ENCODE data around the gene SLC17A8.
"Not testable (repeated sequence)": the region's sequence is repeated elsewhere in the genome, so short reads cannot be mapped to it uniquely, and the experiment has no call there.

Gene SLC17A8

DNA sequence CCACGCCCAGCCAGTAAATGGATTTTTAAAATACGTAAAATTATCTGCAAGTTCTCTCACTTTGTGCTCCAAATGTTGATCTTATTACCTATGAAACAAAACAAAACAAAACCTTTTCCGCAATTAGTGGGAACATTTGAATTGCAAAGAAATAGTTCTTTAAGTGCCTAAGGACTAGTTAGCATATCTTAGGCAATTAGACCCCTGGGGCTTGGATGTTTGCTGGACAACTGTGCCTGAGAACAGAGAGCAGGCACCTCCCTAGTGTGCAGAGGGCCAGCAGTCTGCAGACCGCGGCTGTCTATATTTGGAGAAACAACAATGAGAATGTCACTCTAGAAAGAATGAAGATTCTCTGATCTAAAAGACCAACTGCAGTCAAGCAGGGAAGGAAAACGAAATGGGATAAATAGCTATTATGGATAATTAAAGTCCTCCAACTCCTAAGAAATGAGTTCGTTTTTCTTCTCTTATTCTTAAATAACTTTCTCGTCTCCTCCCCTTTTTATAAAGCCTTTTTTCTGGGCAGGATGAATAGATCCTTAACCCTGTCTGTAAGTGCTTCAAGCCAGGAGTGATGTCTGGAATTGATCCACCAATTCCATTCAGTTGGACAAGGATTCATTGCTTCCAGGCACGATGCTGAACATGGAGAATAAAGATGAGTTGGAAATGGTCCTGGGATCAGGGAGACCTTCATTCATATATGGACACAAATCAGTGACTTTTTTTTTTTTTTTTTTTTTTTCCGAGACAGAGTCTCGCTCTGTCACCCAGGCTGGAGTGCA is 16.2 kb downstream of the SLC17A8 start:
- no peak for DNase-seq

DNA sequence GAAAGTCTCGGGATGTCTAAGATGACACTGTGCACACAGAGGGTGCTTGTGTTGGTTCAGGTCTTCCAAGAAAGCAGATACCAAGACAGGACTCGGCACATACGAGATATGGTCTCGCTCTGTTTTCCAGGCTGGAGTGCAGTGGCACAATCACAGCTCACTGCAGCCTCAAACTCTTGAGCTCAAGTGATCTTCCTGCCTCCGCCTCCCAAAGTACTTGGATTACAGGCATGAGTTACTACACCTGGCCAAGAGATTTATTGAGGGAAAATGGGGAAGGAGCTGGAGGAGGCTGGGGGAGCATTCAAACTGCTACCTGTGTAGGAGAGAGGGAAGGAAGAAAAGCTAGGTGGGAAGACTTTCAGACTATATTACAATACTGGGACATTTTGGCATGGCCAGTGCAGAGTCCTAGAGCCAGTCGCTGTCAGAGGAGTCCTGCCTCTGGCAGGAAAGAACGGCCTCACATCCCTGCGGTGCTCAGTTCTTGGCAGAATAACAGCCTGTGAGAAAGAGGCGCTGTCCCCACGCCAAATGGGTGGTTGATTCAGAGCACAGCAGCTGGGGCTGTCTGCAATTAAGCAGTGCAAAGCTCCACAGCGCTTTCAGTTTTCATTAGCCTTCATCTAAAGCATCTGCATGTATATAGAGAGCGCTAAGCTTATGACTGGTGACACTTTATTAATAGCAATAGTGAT is 18.3 kb downstream of the SLC17A8 start:
- no peak for DNase-seq

DNA sequence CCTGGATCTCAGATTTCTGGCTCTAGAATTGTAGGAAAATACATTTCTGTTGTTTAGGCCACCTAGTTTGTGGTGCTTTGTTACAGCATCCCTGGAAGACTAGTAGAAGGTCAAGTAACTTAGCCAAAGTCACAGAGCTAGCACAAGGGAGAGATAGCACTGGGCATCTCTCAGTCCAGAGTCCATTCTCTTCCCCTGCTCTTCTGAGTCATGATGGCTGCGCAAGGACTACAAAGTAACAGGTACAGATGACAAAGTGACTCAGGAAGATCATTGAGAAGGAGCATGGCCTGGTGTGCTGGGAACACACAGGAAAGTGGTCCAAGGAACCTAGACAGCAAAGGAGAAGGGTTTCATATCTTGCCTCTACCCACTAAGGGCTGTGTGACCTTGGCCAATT is 19.3 kb downstream of the SLC17A8 start:
- no peak for DNase-seq

DNA sequence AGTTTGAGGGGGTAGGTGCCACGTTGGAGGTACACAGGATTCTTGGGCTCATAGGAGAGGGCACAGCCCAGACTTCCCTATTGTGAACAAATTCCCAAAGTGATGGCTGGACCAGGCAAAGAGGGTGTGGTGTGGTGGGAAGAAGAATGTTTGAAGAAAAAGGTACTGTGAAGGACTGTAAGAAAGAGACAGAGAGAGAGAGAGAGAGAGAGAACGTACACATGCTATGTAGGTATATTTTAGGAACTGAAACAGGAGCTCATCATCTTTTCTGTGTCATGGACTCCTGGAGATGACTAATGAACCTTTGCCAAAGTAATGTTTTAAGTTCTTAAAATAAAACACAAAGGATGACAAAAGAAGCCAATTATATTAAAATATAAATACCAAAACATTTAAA is 24.5 kb downstream of the SLC17A8 start:
- no peak for DNase-seq

DNA sequence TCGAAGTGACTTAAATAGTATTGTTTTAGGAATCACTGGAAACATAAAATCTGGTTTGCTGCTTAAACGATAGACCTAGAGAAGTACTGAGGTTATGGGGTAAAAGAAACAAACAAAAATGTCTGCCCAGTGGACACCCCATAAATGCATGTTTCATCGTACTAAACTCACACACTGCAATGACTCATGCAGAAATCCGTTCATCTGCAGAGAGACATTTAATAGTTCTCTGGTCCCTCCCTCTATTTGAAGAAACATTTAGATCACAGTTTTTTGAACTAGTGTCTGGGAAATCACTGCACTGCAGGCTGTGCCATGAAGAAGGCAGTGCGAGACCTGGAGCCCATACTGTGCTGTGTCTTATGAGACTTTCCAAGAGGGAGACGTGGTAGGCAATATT is 25.5 kb downstream of the SLC17A8 start:
- DNase-seq, result no peak

DNA sequence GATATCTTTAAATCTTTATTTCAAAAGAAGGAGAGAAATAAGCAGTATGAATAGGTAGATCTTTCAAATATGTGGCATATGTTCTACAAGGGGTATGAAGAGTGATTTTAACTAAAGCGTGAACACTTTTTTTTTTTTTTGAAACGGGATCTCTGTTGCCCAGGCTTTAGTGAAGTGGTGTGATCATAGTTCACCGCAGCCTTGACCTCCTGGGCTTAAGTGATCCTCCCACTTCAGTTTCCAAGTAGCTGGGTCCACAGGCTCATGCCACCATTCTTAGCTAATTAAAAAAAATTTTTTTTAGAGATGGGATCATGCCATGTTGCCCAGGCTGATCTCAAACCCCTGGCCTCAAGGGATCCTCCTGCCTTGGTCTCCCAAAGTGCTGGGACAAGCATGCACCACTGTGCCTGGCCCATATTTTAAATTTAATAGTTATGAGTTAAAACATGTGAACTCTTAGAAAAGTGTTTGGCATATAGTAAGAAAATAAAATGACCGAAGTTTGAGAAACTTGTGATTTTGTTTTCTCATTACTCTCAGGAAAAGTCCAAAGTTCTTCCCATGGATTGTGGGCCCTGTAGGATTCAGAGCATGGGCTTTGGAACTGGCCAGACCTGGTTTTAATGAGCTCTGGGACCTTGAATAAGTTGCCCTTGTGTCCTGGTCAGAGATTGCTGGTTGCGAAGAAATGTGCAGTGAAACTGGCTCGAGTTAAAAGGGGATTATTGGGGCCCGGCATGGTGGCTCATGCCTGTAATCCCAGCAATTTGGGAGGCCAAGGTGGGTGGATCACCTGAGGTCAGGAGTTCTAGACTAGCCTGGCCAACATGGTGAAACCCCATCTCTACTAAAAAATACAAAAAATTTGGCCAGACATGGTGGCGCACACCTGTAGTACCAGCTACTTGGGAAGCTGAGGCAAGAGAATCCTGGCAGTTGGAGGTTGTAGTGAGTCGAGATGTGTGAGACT is 27.0 kb downstream of the SLC17A8 start:
- DNase-seq, result no peak

DNA sequence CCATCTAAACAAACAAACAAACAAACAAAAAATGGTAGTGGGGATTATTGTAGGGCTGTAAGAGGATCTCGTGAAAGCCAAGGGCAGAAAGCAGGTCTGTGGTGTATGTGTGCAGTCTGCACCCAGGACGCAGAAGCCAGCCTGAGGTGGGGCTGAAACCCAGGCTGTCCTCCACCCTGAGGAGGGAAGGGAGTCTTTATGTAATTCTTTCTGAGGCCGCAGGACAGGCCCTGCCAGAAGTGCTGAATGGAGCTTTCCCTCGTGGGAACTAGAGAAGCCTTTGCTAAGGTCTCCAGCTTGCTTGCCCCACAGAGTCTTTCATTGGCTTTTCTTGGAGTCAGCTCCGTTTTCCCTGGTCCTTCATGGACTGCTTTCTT is 27.7 kb downstream of the SLC17A8 start:
- no peak for DNase-seq

DNA sequence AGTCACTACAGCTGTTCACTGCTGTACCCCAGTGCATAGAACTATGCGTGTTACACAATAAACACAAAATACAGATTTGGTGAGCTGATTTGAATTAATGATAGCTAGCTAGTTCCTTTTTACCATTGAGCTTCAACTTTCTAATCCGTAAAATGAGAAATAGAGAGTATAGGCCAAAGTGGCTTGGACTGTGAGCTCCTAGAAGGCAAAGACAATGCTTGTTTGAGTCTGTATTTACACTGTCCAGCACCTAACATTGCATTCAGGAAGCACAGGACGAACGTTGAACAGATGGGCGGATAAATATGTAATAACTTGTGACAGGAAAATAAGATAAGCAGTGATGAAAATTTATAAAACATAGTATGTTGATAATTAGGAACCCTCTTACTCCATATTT is 31.5 kb downstream of the SLC17A8 start:
- no peak for DNase-seq

DNA sequence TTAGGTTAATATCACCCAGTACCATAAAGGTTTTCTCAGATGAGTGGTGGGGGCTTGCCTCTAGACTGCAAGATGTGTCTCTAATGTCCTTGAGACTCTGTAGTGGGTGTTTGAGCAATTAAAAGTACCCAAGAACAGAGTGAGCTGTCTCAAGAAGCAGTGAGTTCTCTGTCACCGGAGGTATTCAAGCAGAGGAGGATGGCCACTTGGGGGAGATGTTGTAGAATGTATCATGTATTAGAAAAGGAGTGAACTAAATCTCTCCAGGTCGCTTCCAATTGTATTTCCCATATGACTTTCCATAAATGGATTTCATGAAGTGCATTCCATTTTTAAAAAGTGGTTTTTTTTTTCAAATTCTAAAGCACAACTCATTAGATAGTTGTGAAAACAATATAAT is 35.0 kb downstream of the SLC17A8 start:
- DNase-seq, result no peak

DNA sequence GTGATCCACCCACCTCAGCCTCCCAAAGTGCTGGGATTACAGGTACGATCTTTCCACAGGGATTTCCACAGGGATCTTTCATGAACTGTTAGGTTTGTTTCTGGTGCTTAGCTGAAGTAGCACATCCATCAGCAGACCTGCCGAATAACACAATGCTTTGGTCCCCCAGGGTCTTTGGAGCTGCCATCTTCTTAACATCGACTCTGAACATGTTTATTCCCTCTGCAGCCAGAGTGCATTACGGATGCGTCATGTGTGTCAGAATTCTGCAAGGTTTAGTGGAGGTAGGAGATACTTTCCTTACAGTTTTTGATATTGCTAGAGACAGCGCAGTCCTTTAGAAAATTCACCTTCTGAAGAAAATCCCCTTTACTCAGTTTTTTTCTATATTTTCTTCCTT is 36.3 kb downstream of the SLC17A8 start:
- DNase-seq, result no peak

DNA sequence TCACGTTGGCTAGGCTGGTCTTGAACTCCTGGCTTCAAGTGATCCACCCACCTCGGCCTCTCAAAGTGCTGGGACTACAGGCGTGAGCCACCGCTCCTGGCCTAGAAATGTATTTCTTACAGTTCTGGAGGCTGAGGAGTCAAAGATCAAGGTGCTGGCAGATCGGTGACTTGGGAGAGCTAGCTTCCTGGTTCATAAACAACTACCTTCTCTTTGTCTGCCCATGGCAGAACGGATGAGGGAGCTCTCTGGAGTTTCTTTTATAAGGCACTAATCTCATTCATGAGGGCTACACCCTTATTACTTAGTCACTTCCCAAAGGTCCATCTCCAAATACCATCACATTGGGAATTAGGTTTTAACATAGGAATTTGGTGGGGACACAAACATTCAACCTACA is 38.9 kb downstream of the SLC17A8 start:
- DNase-seq, result no peak

DNA sequence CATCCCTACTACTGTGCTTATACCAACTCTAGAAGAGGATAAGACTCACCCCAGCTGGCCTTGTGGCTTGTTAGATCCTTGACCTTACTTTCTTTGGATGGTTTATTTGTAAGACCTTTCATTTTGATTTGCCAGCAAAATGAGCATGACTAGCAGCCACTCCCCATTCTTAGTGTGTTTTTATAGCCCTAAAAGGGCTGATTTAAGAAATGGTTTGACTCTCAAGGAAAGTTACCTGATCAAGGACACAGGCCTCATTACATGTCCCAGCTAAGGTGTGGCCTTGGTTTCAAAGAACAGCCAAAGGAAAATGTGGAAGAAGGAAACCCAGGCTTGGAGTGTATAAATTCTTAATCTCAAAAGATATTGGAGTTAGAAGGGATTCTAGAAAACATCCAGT is 41.4 kb downstream of the SLC17A8 start:
- no peak for DNase-seq

DNA sequence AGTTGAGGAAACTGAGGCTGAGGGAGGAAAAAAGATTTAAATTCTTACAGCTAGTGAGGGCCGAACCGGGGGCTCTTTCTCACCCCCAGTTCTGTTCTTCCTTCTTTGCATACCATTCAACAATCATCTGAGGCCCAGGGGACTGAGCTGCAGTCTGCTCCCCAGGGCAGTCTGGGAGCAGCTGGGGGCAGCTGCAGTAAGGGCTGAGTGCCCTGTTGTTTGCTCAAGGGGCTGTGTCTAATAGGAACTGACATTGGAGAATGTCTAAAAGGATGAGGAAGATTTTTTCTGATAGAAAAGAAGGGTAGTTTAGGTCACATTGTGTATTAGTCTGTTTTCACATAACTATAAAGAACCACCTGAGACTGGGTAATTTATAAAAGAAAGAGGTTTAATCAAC is 42.2 kb downstream of the SLC17A8 start:
- DNase-seq, result no peak

DNA sequence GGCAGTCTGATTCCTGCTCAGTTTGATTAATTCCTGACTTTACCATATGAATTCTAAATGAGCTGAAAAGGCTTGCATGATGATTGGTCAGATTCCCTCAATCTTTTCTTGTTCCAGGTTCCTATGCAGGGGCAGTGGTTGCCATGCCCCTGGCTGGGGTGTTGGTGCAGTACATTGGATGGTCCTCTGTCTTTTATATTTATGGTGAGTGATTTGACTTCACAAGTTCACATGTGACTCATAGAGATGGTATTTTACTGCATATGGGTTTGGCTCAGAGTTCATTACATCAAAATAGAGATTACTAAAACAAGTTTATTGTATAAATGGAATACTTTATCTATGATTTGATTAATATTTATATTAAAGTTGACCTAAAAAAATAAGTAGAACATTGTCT is 44.8 kb downstream of the SLC17A8 start:
- no peak for DNase-seq

DNA sequence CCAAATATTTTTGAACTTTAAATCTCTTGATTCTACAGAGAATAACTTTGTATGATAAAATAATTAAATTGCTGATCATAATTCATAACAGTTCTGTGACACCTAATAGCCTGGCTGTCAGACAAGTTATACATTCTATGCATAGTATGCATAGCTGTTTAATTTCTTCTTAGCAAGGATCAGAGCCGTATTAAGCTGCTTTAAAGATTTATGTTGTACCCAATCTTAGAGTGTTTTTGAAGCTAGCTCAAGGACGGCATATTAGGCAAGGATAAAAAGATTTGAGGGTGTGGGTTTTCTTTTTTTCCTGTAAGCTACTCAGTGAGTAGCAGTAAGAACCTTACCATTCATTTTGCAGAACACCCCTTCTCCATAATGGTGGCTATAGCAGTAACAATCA is 45.9 kb downstream of the SLC17A8 start:
- DNase-seq, result no peak

DNA sequence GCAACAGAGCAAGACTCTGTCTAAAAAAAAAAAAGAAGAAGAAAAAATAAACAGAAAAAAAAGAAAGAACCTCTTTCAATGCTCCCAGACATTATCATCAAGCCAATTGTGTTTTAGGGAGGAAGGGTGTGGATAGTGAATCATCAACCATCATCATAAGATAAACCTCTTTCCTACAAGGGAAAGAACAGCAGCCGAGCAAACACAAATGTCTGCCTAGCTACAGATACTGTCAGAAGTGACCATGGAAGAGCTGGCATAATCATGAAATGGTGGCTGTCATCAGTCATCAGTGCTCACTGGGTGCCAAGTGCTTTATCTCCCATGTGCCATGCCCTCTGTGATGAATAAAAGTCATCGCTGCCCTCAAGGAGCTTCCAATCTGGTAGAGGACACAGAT is 46.6 kb downstream of the SLC17A8 start:
- no peak for DNase-seq

DNA sequence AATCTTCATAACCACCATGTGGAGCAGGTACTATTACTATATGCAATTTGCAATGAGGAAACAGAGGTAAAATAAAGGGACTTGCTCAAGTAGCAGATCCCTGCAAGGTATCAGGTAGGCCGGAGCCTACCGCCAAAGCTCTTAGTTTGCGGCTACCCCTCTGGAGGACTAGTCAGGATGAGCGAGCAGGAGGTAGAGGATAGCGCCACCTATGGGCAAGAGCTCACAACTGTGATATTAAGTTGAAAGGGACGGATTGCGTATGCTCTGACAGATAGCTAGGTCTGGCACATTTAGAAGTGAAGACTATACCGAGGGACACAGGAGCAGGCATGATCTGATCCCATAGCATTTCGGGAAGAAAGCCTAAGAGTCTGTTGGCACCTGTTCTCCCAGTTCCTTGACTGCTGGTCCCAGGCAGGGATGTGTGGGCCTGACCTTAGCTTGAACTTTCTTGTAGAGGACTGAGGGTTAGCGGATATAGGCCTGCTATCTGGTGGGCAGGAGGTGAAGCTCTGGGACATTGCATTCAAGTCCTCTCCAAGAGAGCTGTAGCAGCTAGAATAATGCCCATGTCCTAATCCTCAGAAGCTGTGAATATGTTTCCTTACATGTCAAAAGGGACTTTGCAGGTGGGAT is 48.0 kb downstream of the SLC17A8 start:
- no peak for DNase-seq

DNA sequence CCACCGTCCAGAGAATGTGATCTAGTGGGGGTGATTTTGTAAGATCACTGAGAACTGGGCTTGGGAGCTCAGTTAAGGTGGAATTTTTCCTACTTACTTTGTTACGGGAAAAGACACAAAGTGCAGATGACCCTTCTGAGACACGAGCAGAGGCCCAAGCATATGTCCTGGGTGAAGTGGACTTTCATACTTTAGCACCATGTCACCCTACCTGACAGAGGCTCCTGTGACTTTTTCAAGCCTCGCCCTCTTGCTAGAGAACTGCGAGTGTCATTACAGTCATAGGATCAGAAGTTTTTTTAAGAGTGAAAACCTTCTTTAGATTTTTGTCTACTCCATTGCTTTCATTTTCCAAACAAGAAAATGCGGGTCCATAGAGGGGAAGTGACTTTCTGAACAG is 56.1 kb downstream of the SLC17A8 start:
- no peak for DNase-seq

DNA sequence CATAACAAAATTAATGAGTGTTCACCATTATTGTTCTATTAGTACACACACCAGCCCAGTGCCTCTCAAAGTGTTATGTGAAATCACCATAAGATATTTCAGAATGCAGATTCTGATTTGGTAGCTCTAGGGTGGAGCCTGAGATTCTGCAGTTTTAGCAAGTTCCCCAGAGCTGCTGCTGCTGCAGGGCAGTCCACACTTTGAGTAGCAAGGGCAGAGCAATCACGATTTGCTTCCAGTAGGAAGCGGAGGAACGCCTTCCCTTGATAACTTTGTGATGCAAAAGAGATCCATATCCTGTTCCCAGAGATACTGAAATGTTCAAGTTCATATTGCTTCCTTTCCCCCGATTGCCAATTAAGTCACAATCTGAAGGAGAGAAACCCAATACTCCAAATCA is 57.9 kb downstream of the SLC17A8 start:
- DNase-seq, result no peak

DNA sequence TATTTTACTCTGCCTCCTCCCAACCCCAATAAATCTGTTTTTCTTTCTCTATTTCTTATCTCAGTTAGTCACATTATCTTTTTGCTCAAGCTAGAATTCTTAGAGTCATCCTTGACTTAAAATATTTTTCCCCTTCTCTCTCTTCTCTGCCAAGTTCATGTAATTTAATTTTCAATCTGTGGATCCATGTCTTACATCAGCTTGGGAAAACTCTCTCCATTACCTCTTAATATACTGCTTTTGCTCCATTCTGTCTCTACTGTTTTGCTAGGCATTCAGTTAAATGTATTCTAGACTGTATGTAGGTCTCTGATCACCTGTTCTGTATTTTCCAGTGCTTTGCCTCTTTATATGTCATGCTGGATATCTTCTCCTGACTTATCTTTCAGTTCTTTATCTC is 65.8 kb downstream of the SLC17A8 start:
- DNase-seq, result no peak

DNA sequence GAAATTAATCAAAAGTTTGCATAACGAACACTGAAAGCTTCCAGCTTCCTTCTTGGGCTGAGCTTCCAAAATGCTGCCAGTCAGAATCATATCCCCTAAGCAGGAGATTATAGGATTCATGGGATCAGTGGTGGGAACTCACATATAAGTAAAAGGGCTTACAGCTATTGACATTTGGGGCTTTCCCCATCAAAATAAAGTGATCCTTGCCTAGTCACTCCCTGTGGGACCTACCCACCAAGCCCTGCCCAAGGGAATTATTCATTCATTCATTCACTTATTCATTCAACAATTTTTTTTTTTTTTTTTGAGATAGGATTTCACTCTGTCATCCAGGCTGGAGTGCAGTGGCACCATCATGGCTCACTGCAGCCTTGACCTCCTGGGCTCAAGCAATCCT is 69.3 kb downstream of the SLC17A8 start:
- no peak for DNase-seq

DNA sequence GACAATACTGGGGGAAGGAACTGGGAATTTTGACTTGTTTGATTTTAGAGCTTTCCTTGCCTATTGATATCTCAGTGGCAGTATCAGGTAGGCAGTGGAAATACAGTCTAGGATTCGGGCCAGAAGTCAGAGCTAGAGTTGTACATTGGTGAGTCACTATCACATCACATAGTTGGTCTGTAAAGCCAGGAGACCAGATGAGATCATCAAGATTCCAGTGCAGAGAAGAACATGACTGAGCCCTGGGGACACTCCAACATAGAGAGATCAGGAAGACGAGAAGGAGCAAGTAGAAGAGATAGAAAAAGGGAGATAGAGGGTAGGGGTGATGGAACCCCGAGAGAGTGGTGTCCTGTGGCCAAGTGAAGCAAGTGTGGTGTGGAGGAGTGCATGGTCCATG is 70.2 kb downstream of the SLC17A8 start:
- DNase-seq, result no peak

DNA sequence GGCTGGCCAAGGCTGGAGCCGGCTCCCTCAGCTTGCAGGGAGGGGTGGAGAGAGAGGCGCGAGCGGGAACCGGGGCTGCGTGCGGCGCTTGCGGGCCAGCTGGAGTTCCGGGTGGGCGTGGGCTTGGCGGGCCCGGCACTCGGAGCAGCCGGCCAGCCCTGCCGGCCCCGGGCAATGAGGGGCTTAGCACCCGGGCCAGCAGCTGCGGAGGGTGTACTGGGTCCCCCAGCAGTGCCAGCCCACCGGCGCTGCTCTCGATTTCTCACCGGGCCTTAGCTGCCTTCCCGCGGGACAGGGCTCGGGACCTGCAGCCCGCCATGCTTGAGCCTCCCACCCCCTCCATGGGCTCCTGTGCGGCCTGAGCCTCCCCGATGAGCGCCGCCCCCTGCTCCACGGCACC is 73.4 kb downstream of the SLC17A8 start:
- not testable (repeated sequence) for DNase-seq
